ENCODE data around the gene ST6GALNAC6. TPM values are rescaled to one million over a fixed set of nuclear protein-coding genes. Genes with fewer than 3 reads are reported as not detected.

The ST6GALNAC6 gene
- total and polyA plus RNA-seq, 2 of the 4 experiments (the other 2 are of a cell fraction): 35.7 to 48.6 TPM

DNA sequence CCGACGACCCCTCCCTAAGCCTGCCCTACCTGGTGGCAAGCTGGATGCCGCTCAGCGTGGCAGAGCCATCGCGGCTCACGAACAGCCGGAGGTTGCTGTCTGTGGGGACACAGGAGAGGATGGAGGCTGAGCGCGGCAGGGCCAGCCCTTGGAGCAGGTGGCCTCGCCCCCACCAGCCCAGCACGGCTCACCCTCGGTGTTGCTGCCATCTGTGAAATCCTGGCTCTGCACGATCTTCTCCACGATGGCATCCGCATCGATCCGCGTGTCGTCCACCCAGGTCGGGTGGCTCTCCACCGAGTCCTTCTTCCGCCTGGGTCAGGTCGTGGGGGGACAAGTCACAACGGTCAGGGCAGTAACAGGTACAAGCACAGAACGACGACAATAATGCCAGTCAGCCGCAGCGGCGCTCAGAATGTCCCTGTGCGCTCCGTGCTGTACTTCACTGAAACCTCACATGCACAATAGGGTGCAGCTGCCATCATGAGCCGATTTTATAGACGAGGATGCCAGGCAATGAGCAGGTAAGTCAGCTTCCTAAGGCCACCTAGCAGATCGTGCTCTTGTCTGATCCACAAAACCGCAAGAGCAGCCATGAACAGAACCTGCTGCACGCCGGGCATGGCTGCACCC is 45.3 kb upstream of the ST6GALNAC6 start:
- no peak overlapping the region for H2BK15ac ChIP-seq (ENCODE audit: low read depth, low read length)
- dilution Hi-C loops (cut with HindIII; ENCODE audit: low sequenced_read_pairs, unreplicated experiment): no loop called here
- BruUV-seq (replicated peaks): no TSS peak
- H2AK5ac ChIP-seq (ENCODE audit: low read depth, low read length): no peak overlapping the region
- no peak overlapping the region for H2BK5ac ChIP-seq (ENCODE audit: low read depth, low read length, poor library complexity, severe bottlenecking)
- H3K56ac ChIP-seq (ENCODE audit: extremely low read depth, insufficient read depth, low read length): no peak overlapping the region
- H2BK120ac ChIP-seq (ENCODE audit: low read depth, low read length): no peak overlapping the region
- intact Hi-C loops (cut with micrococcal nuclease): loop anchor here (5.0 kb wide), 1 partner anchor 153 kb away; no protein-coding TSS in a partner anchor
- POLR2A ChIA-PET (ENCODE audit: unreplicated experiment): no interaction called here
- H3K4me1 ChIP-seq (ENCODE audit: control insufficient read depth, insufficient read depth, low read length): peaks cover 5% of the 10 kb centered on the region; the same call in 1 of the 2 replicates
- H2AK9ac ChIP-seq (replicated peaks; ENCODE audit: low read depth, low read length, poor library complexity): no peak overlapping the region
- H4K20me1 ChIP-seq (ENCODE audit: insufficient read depth, low read length): peaks cover 12% of the 10 kb centered on the region
- H3K18ac ChIP-seq (ENCODE audit: low read depth, low read length): no peak overlapping the region
- H3K14ac ChIP-seq (replicated peaks; ENCODE audit: low read depth, low read length): no peak overlapping the region
- peaks cover 34% of the 10 kb centered on the region for H3K36me3 ChIP-seq (ENCODE audit: control insufficient read depth, insufficient read depth, low read length)
- H3K9me1 ChIP-seq (ENCODE audit: insufficient read depth, low read length): no peaks in the 10 kb centered on the region; the same call in 1 of the 2 replicates
- TF ChIP-seq CEBPB (IDR thresholded peaks at IDR 0.05; ENCODE audit: low read depth, low read length): no peak
- TF ChIP-seq, protein P1, sequence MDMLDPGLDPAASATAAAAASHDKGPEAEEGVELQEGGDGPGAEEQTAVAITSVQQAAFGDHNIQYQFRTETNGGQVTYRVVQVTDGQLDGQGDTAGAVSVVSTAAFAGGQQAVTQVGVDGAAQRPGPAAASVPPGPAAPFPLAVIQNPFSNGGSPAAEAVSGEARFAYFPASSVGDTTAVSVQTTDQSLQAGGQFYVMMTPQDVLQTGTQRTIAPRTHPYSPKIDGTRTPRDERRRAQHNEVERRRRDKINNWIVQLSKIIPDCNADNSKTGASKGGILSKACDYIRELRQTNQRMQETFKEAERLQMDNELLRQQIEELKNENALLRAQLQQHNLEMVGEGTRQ (IDR thresholded peaks at IDR 0.05; ENCODE audit: low read depth, low read length): no peak
- TF ChIP-seq MAZ (IDR thresholded peaks at IDR 0.05; ENCODE audit: borderline replicate concordance, low read depth, low read length): no peak
- TF ChIP-seq RFX5 (IDR thresholded peaks at IDR 0.05; ENCODE audit: low read depth, low read length): no peak
- TF ChIP-seq RAD21 (IDR thresholded peaks at IDR 0.05; ENCODE audit: low read length): no peak
- no peak for TF ChIP-seq FOS (IDR thresholded peaks at IDR 0.05; ENCODE audit: low read depth, low read length)
- no peak for TF ChIP-seq MXI1 (IDR thresholded peaks at IDR 0.05; ENCODE audit: borderline replicate concordance, low read depth, low read length)
- ATAC-seq (ENCODE audit: low read depth) (no peak), DNase-seq (no peak)
- no peak overlapping the region for H3K23ac ChIP-seq (ENCODE audit: low read depth, low read length)
- H2AFZ ChIP-seq (replicated peaks; ENCODE audit: low read length, poor library complexity): no peak overlapping the region
- H4K5ac ChIP-seq (ENCODE audit: low read depth, low read length): no peak overlapping the region
- H2BK20ac ChIP-seq (ENCODE audit: low read depth, low read length): no peak overlapping the region
- CTCF ChIA-PET: interaction anchor here (0.7 to 2.8 kb wide), 6 partner anchors 9 to 173 kb away, joined by 3 to 15 read pairs (median 6); no protein-coding TSS in a partner anchor
- H3K79me1 ChIP-seq (ENCODE audit: low read depth in 1 of 2, low read length in 2 of 2): peaks cover 0 to 13% of the 10 kb centered on the region in 2 experiments; a peak in 1 of 4 replicates
- no peaks in the 10 kb centered on the region for H3K9me3 ChIP-seq (ENCODE audit: control insufficient read depth, insufficient read depth, low read length)
- H4K91ac ChIP-seq (ENCODE audit: insufficient read depth, low read depth, low read length): no peak overlapping the region
- 91% methylated on average over 28 of the region's 38 CpGs; no CpG with 5 or more reads in 1 of the 2 experiments for WGBS, 2 experiments (ENCODE audit: extremely low coverage in 2 of 2, insufficient read length in 1 of 2)
- H3K27me3 ChIP-seq (ENCODE audit: control insufficient read depth, insufficient read depth, low read length): no peaks in the 10 kb centered on the region
- H3K4me2 ChIP-seq (ENCODE audit: low read depth, low read length): no peak overlapping the region
- H3K9ac ChIP-seq (ENCODE audit: low read depth, low read length): no peak overlapping the region
- H3K4me3 ChIP-seq (ENCODE audit: insufficient read depth, low read depth, low read length): no peak overlapping the region
- no peak overlapping the region for H4K8ac ChIP-seq (ENCODE audit: low read depth in 2 of 2, low read length in 2 of 2)
- no peak overlapping the region for H3K4ac ChIP-seq (ENCODE audit: low read depth, low read length)
- in situ Hi-C loops (cut with MboI; ENCODE audit: low sequenced_read_pairs): no loop called here
- H3K27ac ChIP-seq (ENCODE audit: insufficient read depth, low read length): no peak overlapping the region

Data from IMR-90 (cell line).